NOMO-1 (cell line): ENCODE measurements around the gene ETV7.
"Not testable (repeated sequence)": the region's sequence is repeated elsewhere in the genome, so short reads cannot be mapped to it uniquely, and the experiment has no call there.

Source experiments
- DNase-seq, 2 experiments: peaks; one replicate each; lab custom pipeline; 2025; ENCODE audit not compliant: unreplicated experiment in 2 of 2; lab: John Stamatoyannopoulos, UW

Gene ETV7

DNA sequence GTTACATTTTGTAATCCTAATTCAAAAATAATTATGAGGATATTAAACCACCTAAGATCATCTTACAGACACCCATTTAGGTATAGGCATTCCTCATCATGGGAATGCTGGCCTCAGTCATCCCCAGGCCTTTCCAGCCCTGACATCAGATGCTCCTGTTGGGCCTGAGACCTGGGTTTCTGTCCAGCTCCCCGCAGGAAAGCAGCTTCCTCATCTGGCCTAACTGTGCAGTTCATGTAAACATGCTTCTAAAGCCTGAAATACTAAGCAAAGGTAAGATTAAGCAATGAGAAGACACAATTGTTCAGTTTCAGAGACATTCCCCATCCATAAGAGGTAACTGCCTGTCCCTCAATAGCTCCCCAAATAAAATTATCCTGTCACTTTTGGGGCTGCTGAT, 19.0 kb downstream of the ETV7 start:
- peak; percentile 10 to 48 for DNase-seq

- no peak for DNase-seq
Measured at GRCh38 chr6:36367743-36368142, 19.7 kb downstream of the ETV7 start.

GRCh38 chr6:36364669-36365479, 22.6 kb downstream of the ETV7 start:
- DNase-seq: no peak

- DNase-seq: not testable (repeated sequence)
Measured at GRCh38 chr6:36364061-36364635, 23.3 kb downstream of the ETV7 start.

GRCh38 chr6:36363371-36363752, 24.1 kb downstream of the ETV7 start:
- not testable (repeated sequence) for DNase-seq

GRCh38 chr6:36362551-36363370, 24.7 kb downstream of the ETV7 start:
- peak; percentile 66 to 70 for DNase-seq

DNA sequence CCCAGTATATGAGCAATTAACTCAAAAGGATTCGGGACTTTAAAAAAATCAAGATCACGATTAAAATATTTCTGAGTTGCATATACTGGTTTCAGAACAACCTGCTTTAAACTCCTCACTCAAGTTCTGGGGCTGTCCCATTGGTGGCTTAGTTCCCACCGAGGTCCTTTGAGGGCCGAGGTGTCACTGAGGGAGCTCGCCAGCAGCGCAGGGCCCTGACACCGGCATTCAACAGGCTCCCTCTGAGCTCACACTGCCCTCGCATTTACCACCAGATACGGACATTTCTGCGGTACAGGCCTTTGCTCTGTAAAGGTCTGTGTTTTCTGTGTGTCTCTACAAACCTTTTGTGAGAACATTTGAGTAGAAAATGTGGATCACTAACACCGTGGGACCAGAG, 26.4 kb downstream of the ETV7 start:
- no peak for DNase-seq

GRCh38 chr6:36360241-36361054, 27.0 kb downstream of the ETV7 start:
- peak; percentile 47 to 73 for DNase-seq

DNA sequence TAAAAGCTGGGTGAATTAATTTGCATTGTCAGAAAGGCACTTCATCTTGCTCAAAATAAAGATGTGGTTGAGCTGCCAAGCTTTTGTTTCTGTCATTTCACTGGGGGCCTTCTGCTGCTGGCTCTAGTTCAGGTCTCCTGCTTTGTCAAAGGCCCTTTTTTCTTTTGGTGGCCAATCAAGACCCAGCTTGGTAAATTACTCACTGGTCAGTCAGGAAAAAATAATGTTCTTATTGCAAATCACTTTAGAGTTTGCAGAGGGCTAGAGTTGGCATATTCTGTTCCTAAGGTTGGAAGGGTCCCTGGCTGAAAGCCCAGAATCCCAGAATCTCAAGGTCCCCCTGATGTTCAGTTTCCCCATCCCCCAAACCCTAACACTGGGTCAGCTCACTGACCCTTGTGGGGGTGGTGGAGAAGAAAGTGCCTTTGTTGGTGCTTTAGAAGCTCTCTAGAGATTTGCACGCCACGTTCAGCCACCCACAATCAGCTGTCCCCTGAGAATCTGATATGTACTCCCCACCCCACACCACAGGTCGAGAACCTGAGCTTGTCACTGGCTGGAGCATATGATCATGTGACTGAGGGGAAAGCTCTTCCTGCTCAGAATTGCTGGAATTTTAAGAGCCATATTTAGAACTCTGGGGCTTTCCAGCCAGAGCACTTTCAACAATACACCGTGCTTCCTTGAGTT, 29.1 kb downstream of the ETV7 start:
- DNase-seq: peak in 1 of 2 experiments; percentile 18

DNA sequence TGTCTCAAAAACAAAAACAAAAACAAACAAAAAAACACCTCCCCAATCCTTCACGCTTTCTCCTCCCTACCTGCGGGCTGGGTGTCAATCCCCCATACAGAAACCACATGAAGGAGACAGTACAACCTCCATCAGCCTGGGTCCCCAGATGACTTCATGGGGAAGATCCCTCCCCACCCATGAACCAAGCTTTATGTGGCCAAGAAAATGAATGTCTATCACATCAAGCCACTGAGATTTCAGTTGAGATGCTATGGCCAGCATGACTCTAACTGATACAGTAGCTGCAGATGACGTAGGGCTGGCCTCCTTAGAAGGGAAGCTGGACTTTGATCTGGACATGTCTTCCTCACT, 29.6 kb downstream of the ETV7 start:
- no peak for DNase-seq

DNA sequence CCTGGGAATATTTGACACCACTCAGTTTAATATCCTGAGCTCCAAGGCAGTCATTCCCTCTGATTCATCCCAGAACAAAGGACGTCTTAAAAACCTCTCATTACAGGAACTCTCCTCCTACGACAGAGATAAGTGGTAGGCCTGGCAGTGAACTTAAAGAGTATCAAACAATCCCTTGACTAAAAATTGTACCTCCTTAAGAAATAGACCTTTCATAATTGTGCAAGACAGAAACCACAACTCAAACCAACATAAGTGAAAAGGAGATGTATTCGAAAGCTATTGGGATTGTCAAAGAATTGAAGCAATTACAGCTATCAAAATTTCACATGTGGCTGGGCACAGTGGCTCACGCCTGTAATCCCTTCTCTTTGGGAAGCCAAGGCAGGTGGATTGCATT, 31.6 kb downstream of the ETV7 start:
- peak; percentile 58 to 87 for DNase-seq

DNA sequence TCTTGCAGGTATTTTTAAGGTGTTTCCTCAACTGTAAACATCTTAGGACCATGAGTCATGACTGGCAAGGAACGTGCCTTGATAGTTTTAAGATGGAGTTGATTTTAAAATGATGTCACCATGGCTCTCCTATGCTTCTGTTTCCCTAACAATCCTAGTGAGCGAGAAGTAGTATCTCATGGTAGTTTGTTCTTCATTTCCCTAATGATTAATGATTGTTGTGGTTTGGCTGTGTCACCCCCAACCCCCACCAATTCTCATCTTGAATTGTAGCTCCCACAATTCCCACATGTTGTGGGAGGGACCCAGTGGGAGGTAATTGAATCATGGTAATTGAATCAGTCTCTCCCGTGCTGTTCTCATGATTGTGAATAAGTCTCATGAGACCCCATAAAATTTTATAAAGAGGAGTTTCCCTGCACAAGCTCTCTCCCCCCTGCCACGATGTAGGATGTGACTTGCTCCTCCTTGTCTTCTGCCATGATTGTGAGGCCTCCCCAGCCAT, 34.0 kb downstream of the ETV7 start:
- no peak for DNase-seq

DNA sequence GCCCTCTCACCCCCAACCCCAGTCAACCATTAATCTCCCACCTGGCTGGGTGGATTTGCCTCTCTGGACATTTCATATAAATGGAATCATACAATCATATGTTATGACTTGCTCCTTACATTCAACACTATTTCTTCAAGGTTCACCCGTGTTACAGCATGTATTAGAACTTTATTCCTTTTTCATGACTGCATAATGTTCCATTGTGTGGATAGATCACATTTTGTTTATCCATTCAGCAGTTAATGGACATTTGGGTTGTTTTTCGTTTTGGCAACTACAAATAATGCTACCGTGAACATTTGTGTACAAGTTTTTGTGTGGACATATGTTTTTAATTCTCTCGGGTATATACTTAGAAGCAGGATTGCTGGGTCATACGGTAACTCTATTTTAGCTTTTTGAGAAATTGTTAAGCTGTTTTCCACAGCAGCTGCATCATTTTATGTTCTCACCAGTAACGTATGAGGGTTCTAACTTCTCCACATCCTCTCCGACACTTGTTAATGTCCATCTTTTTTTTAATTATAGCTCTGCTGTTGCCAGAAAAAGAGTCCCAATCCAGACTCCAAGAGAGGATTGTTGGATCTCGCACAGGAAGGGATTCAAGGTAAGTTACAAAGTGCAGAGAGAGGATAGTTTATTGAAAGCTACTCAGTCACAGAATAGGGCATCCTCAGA, 34.9 kb downstream of the ETV7 start:
- DNase-seq: no peak

GRCh38 chr6:36350681-36351571, 36.5 kb downstream of the ETV7 start:
- DNase-seq: no peak

DNA sequence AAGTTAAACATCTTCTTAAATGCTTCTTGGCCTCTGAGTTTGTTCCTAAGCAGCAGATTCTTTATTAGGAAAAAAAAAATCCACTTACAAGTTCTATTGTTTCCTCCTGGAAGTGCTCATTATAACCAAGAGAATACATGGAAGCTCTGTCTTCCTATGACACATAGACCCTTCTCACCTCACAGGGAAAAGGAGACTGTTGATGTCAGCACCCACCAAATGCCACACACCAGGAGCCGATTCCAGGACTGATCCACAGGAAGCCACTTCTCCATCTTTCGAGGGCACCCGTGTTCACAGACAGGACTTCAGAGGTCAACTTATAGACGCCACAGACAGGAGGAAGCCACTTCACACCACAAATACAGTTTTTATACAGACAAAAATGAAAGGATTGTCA, 37.4 kb downstream of the ETV7 start:
- no peak for DNase-seq

DNA sequence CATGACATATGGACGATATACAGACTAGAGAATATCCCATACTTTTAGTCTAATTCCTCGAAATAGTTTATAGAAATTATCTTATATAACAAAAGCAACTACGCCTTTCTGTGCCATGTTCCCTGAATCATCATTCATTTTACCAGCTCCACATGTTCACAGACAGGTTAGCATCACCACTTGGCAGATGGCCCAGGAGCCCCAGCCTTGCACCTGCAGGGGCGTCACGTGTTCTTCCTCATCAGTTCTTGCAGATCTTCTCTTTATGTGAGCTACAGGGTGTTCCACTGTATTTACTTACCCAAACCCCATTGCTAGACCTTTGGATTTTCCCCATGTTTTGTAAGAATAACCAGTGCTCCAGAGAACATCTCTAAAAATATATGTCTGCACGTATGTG, 38.2 kb downstream of the ETV7 start:
- no peak for DNase-seq

DNA sequence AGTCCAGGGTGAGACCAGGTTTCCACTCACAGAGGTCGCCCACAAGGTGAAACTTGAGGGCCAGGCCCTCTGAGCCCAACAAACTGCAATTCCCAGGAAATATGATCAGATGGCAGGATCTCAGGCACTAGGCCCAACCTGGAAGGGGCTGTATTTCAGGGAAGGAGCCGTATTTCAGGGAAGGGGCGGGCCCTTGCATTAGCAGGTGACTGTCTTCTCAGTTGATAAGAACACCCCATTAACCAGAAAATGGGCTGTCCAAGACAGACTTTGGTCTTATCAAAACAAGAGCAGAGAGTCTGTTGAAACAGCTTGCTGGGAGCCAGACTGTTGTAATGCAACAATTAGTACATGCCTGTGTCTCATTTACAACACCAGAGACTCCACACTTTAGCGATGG, 39.8 kb downstream of the ETV7 start:
- no peak for DNase-seq

DNA sequence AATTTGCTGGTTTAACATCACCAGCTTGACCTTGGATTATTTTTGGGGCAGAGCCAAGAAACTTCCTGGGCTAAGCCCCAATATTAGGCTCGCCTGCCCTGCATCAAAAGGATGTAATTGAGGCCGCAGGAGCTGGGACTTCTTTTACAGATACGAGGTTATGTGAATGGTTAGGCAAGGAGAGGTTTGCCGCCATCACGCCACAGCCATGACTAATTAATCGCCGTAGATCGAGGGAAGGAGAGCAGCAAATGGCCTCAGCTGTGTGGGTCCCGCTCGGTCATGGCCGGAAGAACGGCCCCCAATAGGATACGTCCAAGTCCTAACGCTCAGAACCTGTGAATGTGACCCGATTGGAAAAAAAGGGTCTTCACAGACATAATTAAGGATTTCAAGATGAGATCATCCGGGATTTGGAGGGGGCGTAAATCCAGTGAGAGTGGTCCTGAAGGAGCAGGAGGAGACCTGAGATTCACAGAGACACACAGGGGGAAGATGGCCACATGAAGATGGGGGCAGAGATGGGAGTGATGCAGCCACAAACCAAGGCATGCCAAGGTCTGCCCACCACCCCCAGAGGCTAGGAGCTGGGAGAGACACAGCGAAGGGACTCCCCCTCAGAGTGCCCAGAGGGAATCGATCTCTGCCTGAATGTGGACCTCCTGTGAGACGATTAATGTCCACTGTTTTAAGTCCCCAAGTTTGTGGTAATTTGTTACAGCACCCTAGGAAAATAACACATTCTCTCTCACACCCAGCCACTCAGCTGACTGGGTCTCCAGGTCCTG, 40.8 kb downstream of the ETV7 start:
- no peak for DNase-seq
